Vagina (tissue), 2 donors: ENCODE data around the gene FGF3.

Source experiments
- POLR2A ChIP-seq, 2 donors: fragments of 450-650 bp; IDR thresholded peaks; one replicate each; pipeline ENCODE4 v1.6.1; 2017; ENCODE audit warnings: antibody characterized with exemption in 2 of 2, mild to moderate bottlenecking in 2 of 2, moderate library complexity in 2 of 2
- TF ChIP-seq, protein P1 (sequence below), 3 experiments: fragments of 450-650 bp in 2 of 3; fragments of 200-600 bp in 1 of 3; sonication (generic) in 1 of 3; IDR thresholded peaks; one replicate each; pipeline ENCODE4 v1.5.1; 2017 to 2019; ENCODE audit warnings: antibody characterized with exemption in 3 of 3, mild to moderate bottlenecking in 2 of 3, moderate library complexity in 2 of 3

DNA sequence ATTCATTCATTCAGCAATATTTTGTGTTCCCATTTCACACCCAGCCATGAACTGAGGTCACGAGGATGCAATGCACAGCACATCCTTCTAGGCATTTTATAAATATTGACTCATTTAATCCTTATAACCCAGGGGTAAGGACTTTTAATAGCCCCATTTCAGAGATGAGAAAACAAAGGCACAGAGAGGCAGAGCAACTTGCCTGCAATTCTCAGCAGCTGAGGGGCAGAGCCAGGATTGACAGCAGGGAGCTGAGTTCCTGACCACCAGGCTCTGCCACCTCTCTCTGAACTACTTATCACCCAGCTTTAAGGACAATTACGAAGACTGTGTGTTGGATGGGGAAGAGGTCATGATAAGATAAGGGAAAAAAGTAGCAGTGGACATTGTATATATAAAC is 12.8 kb upstream of the FGF3 start:
- TF ChIP-seq, protein P1, sequence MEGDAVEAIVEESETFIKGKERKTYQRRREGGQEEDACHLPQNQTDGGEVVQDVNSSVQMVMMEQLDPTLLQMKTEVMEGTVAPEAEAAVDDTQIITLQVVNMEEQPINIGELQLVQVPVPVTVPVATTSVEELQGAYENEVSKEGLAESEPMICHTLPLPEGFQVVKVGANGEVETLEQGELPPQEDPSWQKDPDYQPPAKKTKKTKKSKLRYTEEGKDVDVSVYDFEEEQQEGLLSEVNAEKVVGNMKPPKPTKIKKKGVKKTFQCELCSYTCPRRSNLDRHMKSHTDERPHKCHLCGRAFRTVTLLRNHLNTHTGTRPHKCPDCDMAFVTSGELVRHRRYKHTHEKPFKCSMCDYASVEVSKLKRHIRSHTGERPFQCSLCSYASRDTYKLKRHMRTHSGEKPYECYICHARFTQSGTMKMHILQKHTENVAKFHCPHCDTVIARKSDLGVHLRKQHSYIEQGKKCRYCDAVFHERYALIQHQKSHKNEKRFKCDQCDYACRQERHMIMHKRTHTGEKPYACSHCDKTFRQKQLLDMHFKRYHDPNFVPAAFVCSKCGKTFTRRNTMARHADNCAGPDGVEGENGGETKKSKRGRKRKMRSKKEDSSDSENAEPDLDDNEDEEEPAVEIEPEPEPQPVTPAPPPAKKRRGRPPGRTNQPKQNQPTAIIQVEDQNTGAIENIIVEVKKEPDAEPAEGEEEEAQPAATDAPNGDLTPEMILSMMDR (IDR thresholded peaks at IDR 0.05), result no peak
- TF ChIP-seq POLR2A (IDR thresholded peaks at IDR 0.05), result no peak
